ENCODE measurements around the gene MPHOSPH9. TPM values are rescaled to one million over a fixed set of nuclear protein-coding genes. Genes with fewer than 3 reads are reported as not detected.

MPHOSPH9 gene
- total RNA-seq, 1 experiment from 2014 or later, result 47.5 TPM

- Mint-ChIP-seq H3K36me3 (peaks cover 2% of the 10 kb centered on the region), H3K4me1 (peaks cover 8% of the 10 kb centered on the region), H3K27me3 (ENCODE audit: low read depth) (no peaks in the 10 kb centered on the region), H3K4me3 (no peak overlapping the region), H3K27ac (no peak overlapping the region), H3K9me3 (peaks cover 9% of the 10 kb centered on the region)
- DNase-seq (ENCODE audit: low spot score) (no peak), ATAC-seq (no peak)
- CTCF ChIA-PET, result interaction anchor here (0.6 to 0.9 kb wide), 3 partner anchors 9 to 569 kb away, joined by 3 read pairs; no protein-coding TSS in a partner anchor
- POLR2A ChIA-PET, result no interaction called here
- TF ChIP-seq GABPB1 (CRISPR knock-in tag; IDR thresholded peaks at IDR 0.05) (no peak), TEAD4 (CRISPR knock-in tag; IDR thresholded peaks at IDR 0.05) (no peak), ATF1 (CRISPR knock-in tag; IDR thresholded peaks at IDR 0.05) (no peak), NFE2L1 (CRISPR knock-in tag; IDR thresholded peaks at IDR 0.05) (no peak), MAX (CRISPR knock-in tag; IDR thresholded peaks at IDR 0.05) (no peak), ZNF532 (CRISPR knock-in tag; IDR thresholded peaks at IDR 0.05; ENCODE audit: borderline replicate concordance) (no peak), JAZF1 (CRISPR knock-in tag; IDR thresholded peaks at IDR 0.05) (no peak), ATF6 (CRISPR knock-in tag; IDR thresholded peaks at IDR 0.05) (no peak), E2F5 (CRISPR knock-in tag; IDR thresholded peaks at IDR 0.05) (no peak), ZNF263 (CRISPR knock-in tag; IDR thresholded peaks at IDR 0.05; ENCODE audit: low read depth) (no peak), CBFB (CRISPR knock-in tag; IDR thresholded peaks at IDR 0.05; ENCODE audit: low read depth) (no peak), ELF4 (CRISPR knock-in tag; IDR thresholded peaks at IDR 0.05; ENCODE audit: low read depth) (no peak), FOXP1 (CRISPR knock-in tag; IDR thresholded peaks at IDR 0.05; ENCODE audit: borderline replicate concordance) (no peak), NR1H2 (CRISPR knock-in tag; IDR thresholded peaks at IDR 0.05) (no peak), AR (CRISPR knock-in tag; IDR thresholded peaks at IDR 0.05) (no peak), MYBL2 (CRISPR knock-in tag; IDR thresholded peaks at IDR 0.05) (no peak), ATF2 (CRISPR knock-in tag; IDR thresholded peaks at IDR 0.05; ENCODE audit: borderline replicate concordance, low read depth) (no peak), ZNF121 (CRISPR knock-in tag; IDR thresholded peaks at IDR 0.05) (no peak)
Measured at GRCh38 chr12:123134826-123135225, 98.1 kb downstream of the MPHOSPH9 start.
